GM19468 (cell line): Measurements from ENCODE around the gene EML1.
"Not testable (repeated sequence)": the region's sequence is repeated elsewhere in the genome, so short reads cannot be mapped to it uniquely, and the experiment has no call there.

Experiments used
- ATAC-seq: cut with Tn5 transposase; IDR thresholded peaks from one replicate; pipeline ENCODE4 v1.9.1; 2021; ENCODE audit warnings: mild to moderate bottlenecking, moderate library complexity, moderate number of reproducible peaks; ENCODE audit not compliant: unreplicated experiment; ENCODE audit errors: extremely low read depth

Gene EML1

DNA sequence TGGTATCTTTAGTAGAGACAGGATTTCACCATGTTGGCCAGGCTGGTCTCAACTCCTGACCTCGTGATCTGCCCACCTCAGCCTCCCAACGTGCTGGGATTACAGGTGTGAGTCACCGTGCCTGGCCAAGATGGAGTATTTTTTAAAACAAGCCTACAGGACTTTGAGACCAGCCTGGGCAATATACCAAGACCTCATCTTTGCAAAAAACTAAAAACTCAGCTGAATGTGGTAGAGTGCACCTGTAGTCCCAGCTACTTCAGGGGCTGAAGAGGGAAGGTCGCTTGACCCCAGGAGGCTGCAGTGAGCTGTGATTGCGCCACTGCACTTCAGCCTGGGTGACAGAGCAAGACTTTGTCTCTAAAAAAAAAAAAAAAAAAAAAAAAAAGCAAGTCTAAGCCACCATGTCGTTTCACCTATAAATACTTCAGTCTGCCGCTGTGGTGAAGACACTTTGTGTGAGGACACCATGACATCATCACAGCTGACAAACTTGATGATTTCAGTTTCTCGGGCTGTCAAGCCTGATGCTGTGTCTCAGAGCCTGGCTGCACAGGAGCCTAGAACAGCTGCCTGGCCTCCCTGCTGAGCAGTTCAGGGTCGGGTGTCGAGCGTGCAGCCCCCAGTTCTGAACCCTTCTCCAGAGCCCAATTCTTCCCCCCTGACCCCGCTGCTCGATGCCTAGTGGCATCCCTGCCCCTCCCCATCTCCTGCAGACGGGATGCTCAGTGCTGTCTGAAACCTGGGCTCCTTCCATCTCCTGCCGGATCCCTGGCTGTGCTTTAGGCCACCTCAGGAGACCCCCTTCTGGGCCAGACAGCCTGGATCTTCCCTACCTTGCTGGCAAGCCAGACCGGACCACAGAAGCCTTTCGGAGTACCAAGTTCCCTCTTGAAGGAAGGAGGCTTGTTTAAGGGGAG, 152.8 kb downstream of the EML1 start:
- no peak for ATAC-seq

DNA sequence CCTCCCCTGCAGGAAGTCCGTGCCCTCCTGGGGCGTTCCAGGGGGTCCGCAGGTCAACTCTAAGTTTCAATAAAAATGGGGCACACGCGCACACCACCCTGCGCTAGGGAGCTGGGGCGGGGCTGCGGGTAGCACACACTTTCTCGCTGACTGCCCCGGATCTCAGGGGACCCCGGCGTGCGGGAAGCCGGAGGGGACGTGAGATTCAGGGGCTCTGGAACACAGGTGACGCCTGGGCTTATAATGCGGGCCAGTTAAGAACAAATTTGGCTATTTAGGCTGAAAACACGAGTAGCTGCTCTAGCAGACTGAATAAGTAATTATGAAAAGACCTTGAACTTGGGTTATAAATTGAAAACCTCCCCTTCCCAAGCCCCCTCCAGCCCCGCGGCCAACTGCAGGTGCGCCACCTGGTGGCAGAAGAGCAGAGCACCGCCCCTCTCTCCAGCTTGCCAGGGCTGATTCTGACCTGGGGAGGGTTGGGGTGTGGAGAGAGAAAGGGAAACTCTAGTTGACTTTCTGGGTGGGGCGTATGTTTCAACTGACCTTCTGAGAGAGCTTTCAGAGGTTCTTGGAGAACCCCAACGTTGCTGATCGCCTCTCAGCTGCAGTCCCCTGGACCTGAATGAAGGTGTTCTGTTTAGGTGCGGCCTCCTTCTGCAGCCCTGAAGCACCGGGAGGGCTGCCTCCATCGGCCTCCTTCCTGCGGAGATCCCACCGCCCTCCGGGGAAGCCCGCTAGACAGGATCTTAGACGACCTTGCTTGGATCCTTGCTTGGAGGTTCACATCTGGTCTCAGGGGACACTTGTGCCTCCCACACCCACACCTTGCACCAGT, 153.7 kb downstream of the EML1 start:
- no peak for ATAC-seq

DNA sequence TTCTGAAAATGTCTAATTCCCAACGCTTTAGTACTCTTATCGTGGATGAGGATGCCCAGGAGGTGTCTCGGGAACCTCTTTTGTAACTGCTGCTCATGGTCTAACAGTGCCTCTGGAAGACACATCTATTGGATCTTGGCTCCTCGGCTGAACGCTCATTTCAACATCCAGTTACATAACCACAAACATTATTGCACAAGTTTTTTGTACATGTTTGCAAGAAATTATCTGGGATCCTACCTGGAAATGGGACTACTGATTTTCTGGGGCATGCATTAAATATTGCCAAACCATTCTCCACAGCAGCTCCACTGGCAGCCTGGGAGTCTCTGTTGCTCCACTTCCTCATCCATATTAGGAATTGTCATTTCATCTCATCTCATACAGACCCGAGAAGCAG, 154.5 kb downstream of the EML1 start:
- ATAC-seq, result no peak

DNA sequence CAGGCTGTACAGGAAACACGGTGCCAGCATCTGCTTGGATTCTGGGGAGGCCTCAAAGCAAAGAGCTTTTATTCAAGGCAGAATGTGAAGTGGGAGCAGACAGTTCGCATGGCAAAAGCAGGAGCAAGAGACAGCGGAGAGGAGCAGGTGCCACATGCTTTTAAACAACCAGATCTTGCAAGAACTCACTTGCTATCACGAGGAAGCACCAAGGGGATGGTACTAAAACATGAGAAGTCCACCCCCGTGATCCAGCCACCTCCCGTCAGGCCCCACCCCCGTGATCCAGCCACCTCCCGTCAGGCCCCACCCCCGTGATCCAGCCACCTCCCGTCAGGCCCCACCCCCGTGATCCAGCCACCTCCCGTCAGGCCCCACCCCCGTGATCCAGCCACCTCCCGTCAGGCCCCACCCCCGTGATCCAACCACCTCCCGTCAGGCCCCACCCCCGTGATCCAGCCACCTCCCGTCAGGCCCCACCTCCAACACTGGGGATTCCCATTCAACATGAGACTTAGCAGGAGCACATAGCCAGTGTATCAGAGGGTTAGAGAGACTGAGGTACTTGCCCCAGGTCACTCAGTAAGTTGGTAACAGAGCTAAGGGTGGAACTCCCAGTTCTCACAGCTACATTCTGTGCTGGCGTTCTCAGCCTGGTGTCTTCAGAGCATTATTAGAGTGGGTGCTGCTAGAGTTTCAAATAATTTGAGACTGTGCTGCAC, 156.0 kb downstream of the EML1 start:
- not testable (repeated sequence) for ATAC-seq

DNA sequence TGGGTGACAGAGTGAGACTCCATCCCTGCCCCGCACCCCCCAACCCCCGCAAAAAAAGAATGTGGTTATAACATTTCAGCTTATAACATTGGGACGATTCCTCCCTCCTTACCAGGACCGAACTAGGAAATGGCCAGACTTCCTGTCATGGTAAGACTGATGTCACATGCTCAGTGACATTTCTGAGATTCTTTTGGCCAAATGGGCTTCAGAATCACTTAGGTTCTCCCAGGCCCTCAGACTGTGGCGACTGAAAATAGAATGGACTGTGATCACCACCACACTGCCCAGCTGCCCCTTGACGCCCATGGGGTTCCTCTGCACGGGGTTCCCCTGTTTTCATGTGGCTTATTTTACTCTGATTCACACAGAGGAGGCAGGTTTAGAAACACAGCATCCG, 157.0 kb downstream of the EML1 start:
- no peak for ATAC-seq

DNA sequence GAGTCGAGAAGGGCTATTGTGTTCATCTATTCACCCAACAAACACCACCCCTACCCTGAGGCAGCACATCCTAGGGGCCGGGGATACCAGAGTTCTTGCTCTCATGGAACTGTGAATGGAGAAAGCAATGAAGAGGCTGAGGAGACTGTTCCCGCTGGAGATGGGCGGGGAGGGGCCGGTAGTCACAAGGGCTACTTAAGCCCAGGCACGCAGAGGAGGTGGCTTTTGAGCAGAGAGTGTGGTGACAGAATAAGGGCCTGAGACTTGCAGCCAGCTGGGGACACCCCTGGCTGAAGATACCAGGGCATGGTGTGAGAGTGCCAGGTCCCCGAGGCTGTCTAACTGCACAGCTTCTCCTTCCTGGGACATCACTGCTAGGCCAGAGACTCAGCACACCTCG, 157.9 kb downstream of the EML1 start:
- ATAC-seq, result no peak

DNA sequence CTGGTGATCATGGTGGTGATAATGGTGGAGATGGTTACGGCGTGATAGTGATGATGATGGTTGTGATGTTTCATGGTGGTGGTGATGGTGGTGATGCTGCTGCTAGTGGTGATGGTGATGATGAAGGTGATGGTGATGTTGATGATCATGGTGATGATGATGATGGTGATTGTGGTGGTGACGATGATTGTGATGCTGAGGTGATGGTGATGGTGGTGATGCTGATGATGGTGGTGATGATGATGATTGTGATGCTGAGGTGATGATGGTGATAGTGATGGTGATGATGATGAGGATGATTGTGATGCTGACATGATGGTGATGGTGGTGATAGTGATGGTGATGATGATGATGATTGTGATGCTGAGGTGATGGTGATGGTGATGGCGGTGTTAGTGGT, 158.8 kb downstream of the EML1 start:
- no peak for ATAC-seq

DNA sequence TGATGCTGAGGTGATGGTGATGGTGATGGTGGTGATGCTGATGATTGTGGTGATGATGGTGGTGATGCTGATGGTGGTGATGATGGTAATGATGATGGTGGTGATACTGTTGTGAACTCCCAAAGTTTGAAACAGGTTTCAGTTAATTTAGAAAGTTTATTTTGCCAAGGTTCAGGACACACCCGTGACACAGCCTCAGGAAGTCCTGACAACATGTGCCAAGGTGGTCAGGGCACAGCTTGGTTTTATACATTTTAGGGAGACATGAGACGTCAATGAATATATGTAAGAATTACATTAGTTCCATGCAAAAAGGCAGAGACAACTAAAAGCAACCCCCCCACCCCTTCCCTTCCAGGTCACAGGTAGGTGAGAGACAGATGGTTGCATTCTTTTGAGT, 159.2 kb downstream of the EML1 start:
- no peak for ATAC-seq

DNA sequence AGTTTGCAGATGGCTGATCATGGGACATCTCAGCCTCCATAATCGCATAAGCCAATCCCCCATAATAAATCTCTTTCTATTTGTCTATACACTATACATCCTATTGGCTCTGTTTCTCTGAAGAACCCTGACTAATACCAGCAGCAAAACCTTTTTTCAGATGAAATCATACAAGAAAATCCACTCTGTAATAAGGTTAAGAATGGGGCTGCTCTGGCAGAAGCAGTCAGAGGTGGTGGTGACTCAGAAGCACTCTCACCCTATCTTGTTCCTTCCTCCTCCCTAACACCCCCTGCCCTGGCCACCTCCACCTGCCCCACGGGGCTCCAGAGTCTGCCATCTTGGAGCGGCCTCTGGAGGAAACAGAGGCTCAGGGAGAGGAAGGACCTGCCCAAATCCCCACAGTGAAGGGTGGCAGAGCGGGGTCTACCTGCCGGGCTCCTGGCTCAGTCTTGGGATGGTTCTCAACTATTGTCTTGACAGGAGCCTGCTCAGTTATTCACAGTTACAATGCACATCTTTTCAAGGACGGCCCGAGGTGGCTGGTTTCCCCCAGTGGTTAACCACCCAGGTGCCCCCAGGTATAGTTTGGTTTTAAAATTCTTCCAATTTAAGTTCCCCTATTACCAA, 162.7 kb downstream of the EML1 start:
- no peak for ATAC-seq

DNA sequence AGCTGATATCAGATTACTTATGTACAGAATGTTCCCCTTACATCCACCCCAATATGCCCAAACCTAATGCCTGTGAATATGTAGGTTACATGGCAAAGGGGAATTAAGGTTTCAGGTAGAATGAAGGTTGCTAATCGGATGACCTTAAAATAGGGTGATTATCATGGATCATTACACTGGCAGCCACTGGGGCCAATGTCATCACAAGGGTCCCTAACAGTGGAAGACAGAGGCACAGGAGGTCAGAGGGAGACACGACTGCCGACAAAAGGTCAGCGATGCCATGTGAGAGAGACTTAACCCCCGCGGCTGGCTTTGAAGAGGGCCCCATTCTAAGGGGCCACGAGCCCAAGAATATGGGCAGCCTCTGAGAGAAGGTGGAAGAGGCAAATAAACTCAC, 165.2 kb downstream of the EML1 start:
- ATAC-seq, result no peak

DNA sequence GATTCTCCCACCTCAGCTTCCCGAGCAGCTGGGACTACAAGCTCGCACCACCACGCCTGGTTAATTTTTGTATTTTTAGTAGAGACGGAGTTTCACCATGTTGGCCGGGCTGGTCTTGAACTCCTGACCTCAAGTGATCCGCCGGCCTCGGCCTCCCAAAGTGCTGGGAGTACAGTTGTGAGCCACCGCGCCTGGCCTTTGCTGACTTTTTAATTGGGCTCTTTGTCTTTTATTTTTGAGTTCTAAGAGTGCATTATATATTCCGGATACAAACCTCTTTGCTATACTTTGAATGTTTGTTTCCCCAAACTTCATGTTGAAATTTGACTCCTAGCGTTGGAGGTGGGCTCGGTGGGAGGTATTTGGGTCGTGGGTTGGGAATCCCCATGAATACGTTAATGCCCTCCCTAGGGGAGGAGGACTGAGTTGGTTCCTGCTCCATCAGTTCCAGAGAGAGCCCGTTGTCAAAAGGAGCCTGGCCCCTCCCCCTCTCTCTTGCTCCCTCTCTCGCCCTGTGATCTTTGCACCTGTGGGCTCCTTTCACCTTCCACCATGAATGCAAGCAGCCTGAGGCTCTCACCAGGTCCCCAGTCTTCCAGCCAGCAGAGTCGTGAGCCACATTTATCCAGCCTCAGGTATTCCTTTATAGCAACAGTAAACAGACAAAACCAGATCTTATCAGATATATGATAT, 168.8 kb downstream of the EML1 start:
- ATAC-seq, result no peak

DNA sequence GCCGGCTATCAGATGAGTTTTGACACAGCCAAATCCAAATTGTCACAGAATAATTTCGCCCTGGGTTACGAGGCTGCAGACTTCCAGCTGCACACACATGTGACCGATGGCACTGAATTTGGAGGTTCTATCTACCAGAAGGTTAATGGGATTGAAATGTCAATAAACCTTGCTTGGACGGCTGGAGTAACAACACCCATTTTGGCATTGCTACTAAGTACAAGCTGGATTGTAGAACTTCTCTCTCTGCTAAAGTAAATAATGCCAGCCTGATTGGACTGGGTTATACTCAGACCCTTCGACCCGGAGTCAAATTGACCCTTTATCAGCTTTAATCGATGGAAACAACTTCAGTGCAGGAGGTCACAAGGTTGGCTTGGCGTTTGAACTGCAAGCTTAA, 171.8 kb downstream of the EML1 start:
- no peak for ATAC-seq

DNA sequence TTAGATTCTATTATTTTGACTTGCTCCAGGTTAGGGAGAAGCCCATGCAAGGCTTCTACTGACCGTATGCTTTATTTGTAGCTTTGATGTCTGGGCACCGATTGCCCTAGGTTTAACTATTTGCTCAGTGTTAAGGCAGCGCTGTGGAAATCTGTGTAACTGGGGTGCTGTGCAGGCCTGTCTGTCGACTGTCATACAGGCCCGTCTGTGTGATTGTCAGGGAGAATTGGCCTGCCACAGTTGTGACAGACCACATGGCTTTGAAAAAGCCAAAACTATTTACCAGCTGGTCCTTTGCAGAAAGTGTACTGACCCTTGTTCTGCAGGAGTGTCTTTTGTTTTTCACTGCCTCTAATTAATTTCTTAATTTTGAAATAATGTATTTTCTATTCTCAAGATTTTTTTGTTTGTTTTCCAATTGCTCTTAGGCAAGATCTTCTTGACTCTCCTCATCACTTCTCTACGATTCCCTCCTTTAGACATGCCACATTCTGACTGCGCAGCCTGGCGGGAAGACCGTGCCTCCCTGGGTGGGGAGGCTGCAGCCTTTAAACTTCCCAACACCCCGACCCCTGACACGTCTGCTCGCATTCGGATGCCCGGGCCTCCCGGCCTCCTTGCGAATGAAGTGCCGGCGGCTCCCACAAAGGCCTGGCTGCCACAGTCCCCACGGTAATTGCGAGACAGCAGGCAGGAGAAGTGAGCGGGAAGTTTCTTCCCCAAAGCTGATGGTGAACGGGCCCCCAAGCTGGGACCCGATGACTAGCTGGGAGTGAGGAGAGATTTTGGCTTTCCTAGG, 173.0 kb downstream of the EML1 start:
- no peak for ATAC-seq

DNA sequence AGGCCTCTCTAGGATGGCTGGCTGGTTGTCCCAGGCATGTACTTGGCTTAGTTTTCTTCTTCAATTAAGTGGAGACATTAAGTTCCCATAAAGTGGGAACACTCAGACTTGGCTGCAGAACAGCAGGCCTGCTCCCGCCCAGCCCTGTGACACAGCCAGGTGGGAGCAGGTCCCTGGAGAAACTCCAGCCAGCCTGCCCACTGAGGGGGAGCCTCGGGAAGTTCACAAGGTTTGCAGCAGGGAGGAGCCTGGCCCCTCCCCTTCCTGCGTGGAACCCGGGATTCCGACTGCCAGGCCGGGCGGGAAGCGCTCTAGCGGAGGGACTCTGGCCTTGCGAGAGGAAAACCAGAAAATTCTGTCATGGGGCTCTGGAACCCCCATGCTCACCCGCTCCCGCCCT, 173.7 kb downstream of the EML1 start:
- no peak for ATAC-seq

DNA sequence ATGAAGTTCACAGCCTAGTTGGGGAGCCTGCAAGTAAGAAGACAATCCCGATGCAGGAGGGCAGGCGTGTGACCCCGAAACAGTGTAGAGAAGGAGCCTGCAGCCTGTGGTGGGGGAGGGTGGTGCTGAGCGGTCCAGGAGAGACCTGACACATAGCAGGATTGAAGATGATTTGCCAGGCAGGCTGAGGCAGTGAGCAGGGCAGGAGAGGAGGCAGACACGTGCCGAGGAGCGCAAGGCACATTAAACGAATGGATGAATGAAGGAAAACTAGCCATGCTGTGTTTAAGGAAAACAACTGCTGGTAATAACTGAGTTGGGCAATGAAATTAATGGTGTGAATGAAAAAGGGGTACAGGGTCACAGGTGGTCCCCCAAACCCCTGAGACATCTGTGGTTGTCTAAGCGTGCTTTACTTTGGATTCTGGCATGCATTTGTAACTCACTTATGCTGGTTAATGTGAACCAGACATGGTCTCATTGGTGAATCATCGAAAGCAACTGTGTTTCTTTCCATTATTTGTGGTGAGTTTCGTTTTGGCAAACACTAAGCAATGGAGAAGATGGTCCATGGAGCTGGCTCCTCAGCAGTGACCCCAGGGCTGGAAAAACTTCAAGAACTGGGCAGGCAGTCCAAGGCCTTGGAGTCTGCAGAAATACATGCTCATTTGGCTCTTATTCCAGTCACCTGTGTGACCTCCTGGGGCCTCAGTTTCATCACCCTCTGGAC, 175.1 kb downstream of the EML1 start:
- no peak for ATAC-seq

DNA sequence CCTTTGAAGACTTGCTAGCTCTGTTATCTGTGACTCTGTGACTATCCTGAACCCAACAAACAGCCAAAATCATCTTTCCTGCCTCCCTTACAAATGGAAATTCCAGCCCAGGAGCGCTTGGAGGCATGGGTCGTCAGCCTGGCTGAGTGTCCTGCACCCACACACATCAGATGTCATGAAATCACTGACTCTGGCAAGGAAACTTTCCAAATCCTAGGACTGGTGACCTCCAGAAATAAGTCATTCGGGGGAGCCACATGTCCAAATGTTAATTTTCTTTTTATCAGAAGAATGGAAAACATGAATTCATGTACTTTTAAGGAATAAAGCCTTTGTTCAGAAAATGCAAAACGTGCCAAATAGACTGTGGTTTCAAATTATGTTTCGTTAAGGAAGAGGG, 175.7 kb downstream of the EML1 start:
- ATAC-seq, result no peak

DNA sequence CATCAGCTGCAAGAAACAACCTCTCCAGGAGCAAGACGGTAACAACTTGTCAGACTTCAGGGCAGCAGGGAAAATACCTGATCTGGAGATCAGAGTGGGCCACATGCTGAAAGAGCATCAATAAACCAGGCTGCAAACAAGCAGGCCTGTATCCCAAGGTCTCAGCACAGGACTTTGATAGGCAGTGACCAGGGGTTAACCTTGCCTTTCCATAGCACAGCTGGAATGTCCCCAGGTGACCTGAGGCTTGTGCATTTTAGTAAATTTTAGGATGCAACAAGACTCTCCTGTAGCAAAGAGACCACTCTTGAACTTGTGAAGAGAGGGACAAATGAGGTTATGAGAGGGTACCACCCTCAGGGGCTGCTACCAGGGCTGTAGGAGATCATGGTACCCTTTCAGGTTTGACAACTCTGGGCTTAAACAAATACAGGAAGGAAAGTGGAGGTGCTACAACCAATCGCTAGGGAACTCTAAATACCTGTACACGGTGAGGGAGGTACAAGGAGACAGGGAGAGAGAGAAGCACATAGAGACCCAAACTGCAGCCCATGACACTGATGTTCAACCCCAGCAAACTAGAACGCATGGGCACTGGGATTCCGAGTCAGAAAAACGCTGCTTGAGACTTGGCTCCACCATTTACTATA, 176.6 kb downstream of the EML1 start:
- no peak for ATAC-seq
